GM06990 (cell line): Measurements from ENCODE around the gene CBARP.
A peak's percentile ranks its signal among the peaks of the same experiment; 100 is the strongest.

ENCODE experiments used
- DNase-seq: peaks from one replicate; pipeline ENCODE4 v3.0.0-alpha.2; 2011; ENCODE audit not compliant: insufficient read length; ENCODE audit errors: extremely low read depth
- H3K27me3 ChIP-seq: replicated peaks from 2 replicates; pipeline ENCODE4 v1.6.0; 2011; ENCODE audit warnings: low read length; ENCODE audit not compliant: control insufficient read depth, insufficient read depth
- H3K36me3 ChIP-seq: 2 replicates; pipeline ENCODE4 v1.5.1; 2011; ENCODE audit warnings: low read length; ENCODE audit not compliant: control insufficient read depth, insufficient read depth
- H3K4me3 ChIP-seq: replicated peaks from 2 replicates; pipeline ENCODE4 v1.5.1; 2011; ENCODE audit warnings: low read depth, mild to moderate bottlenecking, control low read depth, low read length
- CTCF ChIP-seq: IDR thresholded peaks from 2 replicates; pipeline ENCODE4 v1.5.1; 2011; ENCODE audit warnings: low read length, control low read depth, mild to moderate bottlenecking, inconsistent platforms; ENCODE audit not compliant: insufficient read depth, poor library complexity, severe bottlenecking

Gene CBARP

GRCh38 chr19:1226227-1226518 lies 11.6 kb downstream of the CBARP start:
- Histone ChIP-seq H3K36me3 (peaks cover 15% of the 10 kb centered on the region), H3K4me3 (no peak overlapping the region), H3K27me3 (no peaks in the 10 kb centered on the region)
- TF ChIP-seq CTCF: no peak
- no peak for DNase-seq

- H3K36me3 ChIP-seq: peaks cover 20% of the 10 kb centered on the region
Observed at GRCh38 chr19:1225440-1226226, 12.2 kb downstream of the CBARP start.

GRCh38 chr19:1224847-1225246 lies 13.0 kb downstream of the CBARP start:
- no peak for DNase-seq
- no peak for TF ChIP-seq CTCF
- H3K36me3 ChIP-seq: peaks cover 22% of the 10 kb centered on the region
- H3K4me3 ChIP-seq: no peak overlapping the region
- no peaks in the 10 kb centered on the region for H3K27me3 ChIP-seq

More at GRCh38 chr19:1225440-1226226, 12.2 kb downstream of the CBARP start:
- no peak for DNase-seq
- Histone ChIP-seq H3K4me3 (no peak overlapping the region), H3K27me3 (no peaks in the 10 kb centered on the region)
- TF ChIP-seq CTCF: no peak

- H3K4me3 ChIP-seq: no peak overlapping the region
- no peak for DNase-seq
- H3K27me3 ChIP-seq: no peaks in the 10 kb centered on the region
- peaks cover 23% of the 10 kb centered on the region for H3K36me3 ChIP-seq
- TF ChIP-seq CTCF: no peak
Observed at GRCh38 chr19:1224047-1224825, 13.6 kb downstream of the CBARP start.

GRCh38 chr19:1223018-1223855 lies 14.6 kb downstream of the CBARP start:
- Histone ChIP-seq H3K27me3 (no peaks in the 10 kb centered on the region), H3K36me3 (peaks cover 24% of the 10 kb centered on the region), H3K4me3 (no peak overlapping the region)
- peak; percentile 55 for TF ChIP-seq CTCF
- DNase-seq: no peak
